Gastrocnemius medialis (tissue), 4 donors: ENCODE measurements around the gene MSI2.

ENCODE experiments used
- CTCF ChIP-seq, 5 experiments: fragments of 450-650 bp in 3 of 5; fragments of 200-600 bp in 2 of 5; sonication (generic) in 2 of 5; IDR thresholded peaks in 4 of 5; conservative IDR thresholded peaks in 1 of 5; 1 replicate in 4 of 5; 2 replicates in 1 of 5; pipeline ENCODE4 v1.5.1; 2016 to 2019; ENCODE audit warnings: antibody characterized with exemption in 5 of 5, mild to moderate bottlenecking in 3 of 5, moderate library complexity in 3 of 5
- POLR2A ChIP-seq, 2 donors: fragments of 450-650 bp; IDR thresholded peaks; one replicate each; pipeline ENCODE4 v1.6.1; 2017; ENCODE audit warnings: antibody characterized with exemption in 2 of 2, mild to moderate bottlenecking in 2 of 2, moderate library complexity in 2 of 2

DNA sequence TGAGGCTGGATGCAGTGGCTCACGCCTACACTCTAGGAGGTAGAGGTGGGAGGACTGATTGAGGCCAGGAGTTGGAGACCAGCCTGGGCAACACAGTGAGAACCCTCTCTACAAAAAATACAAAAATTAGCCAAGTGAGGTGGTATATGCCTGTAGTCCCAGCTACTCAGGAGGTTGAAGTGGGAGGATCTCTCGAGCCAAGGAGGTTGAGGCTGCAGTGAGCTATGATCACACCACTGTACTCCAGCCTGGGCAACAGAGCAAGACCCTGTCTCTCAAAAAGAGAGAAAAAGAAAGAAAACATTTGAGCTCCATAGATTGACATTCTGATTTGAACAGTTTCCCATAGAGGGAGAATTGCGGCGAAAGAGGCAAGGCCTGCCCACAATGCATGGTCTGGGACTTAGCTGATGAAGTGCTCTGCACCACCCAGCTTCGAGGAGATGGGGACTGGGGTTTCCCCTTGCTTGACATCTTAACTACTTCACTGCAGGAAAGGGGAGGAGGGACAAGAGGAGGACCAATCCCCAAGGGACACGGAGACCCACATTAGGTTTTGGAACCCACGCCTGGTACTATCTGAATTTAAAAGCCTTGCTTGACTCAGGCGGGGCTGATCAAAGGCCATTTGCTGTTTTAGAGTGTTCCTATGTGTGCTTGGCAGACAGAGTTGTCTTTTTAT, 21.7 kb downstream of the MSI2 start:
- TF ChIP-seq CTCF (IDR thresholded peaks at IDR 0.05 in 4 of 5, conservative IDR thresholded peaks at IDR 0.05 in 1 of 5) = no peak
- no peak for TF ChIP-seq POLR2A (IDR thresholded peaks at IDR 0.05)
